RWPE1 (cell line): Measurements from ENCODE around the gene CBARP.
"Not testable (repeated sequence)": the region's sequence is repeated elsewhere in the genome, so short reads cannot be mapped to it uniquely, and the experiment has no call there.

ENCODE experiments used
- CTCF ChIA-PET: fragments of 350-600 bp; sonication (Branson Sonifier 250); formaldehyde crosslinking; extraction: SDS; loops from one replicate; lab custom pipeline; 2021; lab: Yijun Ruan, JAX
- POLR2A ChIA-PET: fragments of 400-600 bp; formaldehyde crosslinking; extraction: SDS; loops from one replicate; lab custom pipeline; 2020; ENCODE audit warnings: antibody characterized with exemption; ENCODE audit not compliant: low non-redundant PET; lab: Yijun Ruan, JAX
- DNase-seq: peaks from one replicate; pipeline ENCODE4 v3.0.0; 2012; ENCODE audit warnings: low spot score
- H3K27ac ChIP-seq: fragments of 450-650 bp; 2 replicates; pipeline ENCODE4 v1.5.1; 2017
- CTCF ChIP-seq: fragments of 450-650 bp; conservative IDR thresholded peaks from 2 replicates; pipeline ENCODE4 v1.5.1; 2017; ENCODE audit warnings: low read depth, mild to moderate bottlenecking

Gene CBARP

GRCh38 chr19:1249990-1250436 is 12.2 kb upstream of the CBARP start:
- CTCF ChIA-PET = no interaction called here
- peak overlapping the region; percentile 100 for H3K27ac ChIP-seq
- TF ChIP-seq CTCF = no peak
- POLR2A ChIA-PET = interaction anchor here (0.6 kb wide), 1 partner anchor 19 kb away, joined by 3 read pairs; no protein-coding TSS in a partner anchor
- no peak for DNase-seq

- ChIA-PET CTCF (interaction anchor here (0.5 to 1.0 kb wide), 4 partner anchors 16 to 120 kb away, joined by 3 to 4 read pairs (median 4); no protein-coding TSS in a partner anchor), POLR2A (interaction anchor here (0.6 kb wide), 1 partner anchor 19 kb away, joined by 3 read pairs; no protein-coding TSS in a partner anchor)
- peak; percentile 85 for DNase-seq
- H3K27ac ChIP-seq = peak overlapping the region; percentile 100
- TF ChIP-seq CTCF = no peak
Measured at GRCh38 chr19:1249298-1249989, 11.6 kb upstream of the CBARP start.

- CTCF ChIA-PET = interaction anchor here (0.5 to 1.0 kb wide), 4 partner anchors 17 to 119 kb away, joined by 3 to 4 read pairs (median 4); no protein-coding TSS in a partner anchor
- peak overlapping the region; percentile 100 for H3K27ac ChIP-seq
- POLR2A ChIA-PET = no interaction called here
- TF ChIP-seq CTCF = peak; percentile 92
- peak; percentile 55 for DNase-seq
Measured at GRCh38 chr19:1248786-1249297, 11.0 kb upstream of the CBARP start.

- ChIA-PET POLR2A (no interaction called here), CTCF (interaction anchor here (1.0 kb wide), 2 partner anchors 17 to 20 kb away, joined by 4 read pairs; no protein-coding TSS in a partner anchor)
- peak; percentile 65 for DNase-seq
- H3K27ac ChIP-seq = peak within 1 kb of the TSS; percentile 100
- no peak; the same call in 1 of the 2 replicates for TF ChIP-seq CTCF
Measured at GRCh38 chr19:1248139-1248785, 10.5 kb upstream of the CBARP start, which contains the start of gene MIDN. MIDN (plus strand) TSS chr19:1248583; CDS start chr19:1250297, 1,714 bp downstream.

- ChIA-PET POLR2A (no interaction called here), CTCF (no interaction called here)
- TF ChIP-seq CTCF = no peak
- H3K27ac ChIP-seq = peak overlapping the region; percentile 100
- DNase-seq = no peak
Measured at GRCh38 chr19:1247748-1248138, 9.9 kb upstream of the CBARP start.

GRCh38 chr19:1246265-1247087 is 8.7 kb upstream of the CBARP start:
- DNase-seq = not testable (repeated sequence)
- ChIA-PET CTCF (interaction anchor here (1.0 to 4.8 kb wide), 2 partner anchors 18 to 209 kb away, joined by 3 to 116 read pairs; partner anchors contain the start of gene CIRBP), POLR2A (interaction anchor here (0.6 to 0.7 kb wide), 2 partner anchors 8 to 22 kb away, joined by 4 to 6 read pairs; no protein-coding TSS in a partner anchor)
- H3K27ac ChIP-seq = peak overlapping the region; percentile 100
